ENCODE results near the gene SVOP.
"Not testable (repeated sequence)": the region's sequence is repeated elsewhere in the genome, so short reads cannot be mapped to it uniquely, and the experiment has no call there.

The SVOP gene

DNA sequence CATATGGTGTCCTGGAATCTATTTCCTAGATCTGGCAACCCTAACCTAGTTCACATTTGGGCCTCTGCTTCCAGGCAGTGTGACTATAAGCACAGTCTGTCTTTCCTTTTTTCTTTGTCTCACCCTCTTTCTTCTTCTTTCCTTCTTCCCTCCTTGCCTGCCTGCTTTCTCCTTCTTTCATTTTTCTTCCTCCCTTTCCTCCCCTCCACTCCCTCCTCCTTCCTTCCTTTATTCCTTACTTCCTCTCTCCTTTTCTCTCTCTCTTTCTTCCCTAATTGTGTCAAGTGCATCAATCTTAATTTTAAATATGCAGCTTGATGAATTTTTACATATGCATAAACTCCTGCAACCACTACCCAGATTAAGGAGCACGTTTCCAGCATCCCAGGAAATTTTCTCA lies 145.6 kb downstream of the SVOP start:
- DNase-seq (ENCODE audit: low read depth) = no peak
- no peak overlapping the region for H3K4me3 ChIP-seq (ENCODE audit: low read length)
- TF ChIP-seq, protein P1, sequence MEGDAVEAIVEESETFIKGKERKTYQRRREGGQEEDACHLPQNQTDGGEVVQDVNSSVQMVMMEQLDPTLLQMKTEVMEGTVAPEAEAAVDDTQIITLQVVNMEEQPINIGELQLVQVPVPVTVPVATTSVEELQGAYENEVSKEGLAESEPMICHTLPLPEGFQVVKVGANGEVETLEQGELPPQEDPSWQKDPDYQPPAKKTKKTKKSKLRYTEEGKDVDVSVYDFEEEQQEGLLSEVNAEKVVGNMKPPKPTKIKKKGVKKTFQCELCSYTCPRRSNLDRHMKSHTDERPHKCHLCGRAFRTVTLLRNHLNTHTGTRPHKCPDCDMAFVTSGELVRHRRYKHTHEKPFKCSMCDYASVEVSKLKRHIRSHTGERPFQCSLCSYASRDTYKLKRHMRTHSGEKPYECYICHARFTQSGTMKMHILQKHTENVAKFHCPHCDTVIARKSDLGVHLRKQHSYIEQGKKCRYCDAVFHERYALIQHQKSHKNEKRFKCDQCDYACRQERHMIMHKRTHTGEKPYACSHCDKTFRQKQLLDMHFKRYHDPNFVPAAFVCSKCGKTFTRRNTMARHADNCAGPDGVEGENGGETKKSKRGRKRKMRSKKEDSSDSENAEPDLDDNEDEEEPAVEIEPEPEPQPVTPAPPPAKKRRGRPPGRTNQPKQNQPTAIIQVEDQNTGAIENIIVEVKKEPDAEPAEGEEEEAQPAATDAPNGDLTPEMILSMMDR (conservative IDR thresholded peaks at IDR 0.05; ENCODE audit: low read length) = no peak

DNA sequence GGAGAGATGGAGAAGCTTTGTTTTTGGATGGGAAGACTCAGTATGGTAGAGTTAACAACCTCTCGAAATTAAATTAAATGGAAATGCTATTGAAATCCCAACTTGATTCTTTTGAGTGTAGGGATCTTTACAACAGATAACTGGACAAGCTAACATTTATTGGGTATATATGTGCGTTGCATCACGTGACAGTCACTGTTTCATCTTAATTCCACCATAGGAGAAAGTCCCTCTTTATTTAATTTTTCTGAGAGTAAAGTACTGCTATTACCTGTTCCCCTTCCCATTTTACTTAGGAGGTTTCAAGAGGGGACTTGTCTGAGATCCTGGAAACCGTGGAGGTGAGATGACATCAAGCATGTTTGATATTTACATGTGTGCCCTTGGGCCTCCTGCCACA lies 152.1 kb downstream of the SVOP start:
- TF ChIP-seq, protein P1 (conservative IDR thresholded peaks at IDR 0.05; ENCODE audit: low read length) = no peak
- no peak for DNase-seq (ENCODE audit: low read depth)
- H3K4me3 ChIP-seq (ENCODE audit: low read length) = no peak overlapping the region

DNA sequence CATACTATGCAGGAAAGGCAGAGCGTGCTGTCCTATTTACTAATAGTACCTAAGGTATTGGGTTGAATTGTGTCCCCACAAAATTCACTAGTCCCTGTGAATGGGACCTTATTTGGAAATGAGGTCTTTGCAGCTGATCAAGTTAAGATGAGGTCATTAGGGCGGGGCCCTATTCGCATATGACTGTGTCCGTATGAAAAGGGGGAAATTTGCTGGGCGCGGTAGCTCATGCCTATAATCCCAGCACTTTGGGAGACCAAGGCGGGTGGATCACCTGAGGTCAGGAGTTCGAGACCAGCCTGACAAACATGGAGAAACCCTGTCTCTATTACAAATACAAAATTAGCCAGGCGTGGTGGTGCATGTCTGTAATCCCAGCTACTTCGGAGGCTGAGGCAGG lies 154.8 kb downstream of the SVOP start:
- not testable (repeated sequence) for DNase-seq (ENCODE audit: low read depth)

DNA sequence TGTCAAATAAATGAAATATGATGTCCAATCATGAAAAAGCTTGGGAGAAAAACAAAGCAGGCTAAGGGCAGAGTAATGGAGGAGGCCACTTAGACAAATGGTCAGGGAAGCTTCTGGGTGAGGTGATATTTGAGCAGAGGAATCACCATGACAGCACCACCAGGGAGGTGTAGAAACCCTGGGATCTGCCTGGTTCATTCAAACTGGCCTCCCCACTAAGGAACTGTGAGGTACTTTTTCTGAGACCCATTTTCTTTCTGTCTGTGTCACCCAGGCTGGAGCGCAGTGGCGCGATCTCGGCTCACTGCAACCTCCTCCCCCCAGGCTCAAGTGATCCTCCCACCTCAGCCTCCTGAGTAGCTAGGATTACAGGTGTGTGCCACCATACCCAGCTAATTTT lies 155.7 kb downstream of the SVOP start:
- no peak overlapping the region for H3K4me3 ChIP-seq (ENCODE audit: low read length)
- DNase-seq (ENCODE audit: low read depth) = no peak
- TF ChIP-seq, protein P1 (conservative IDR thresholded peaks at IDR 0.05; ENCODE audit: low read length) = no peak

More for the DNA sequence above, 154.8 kb downstream of the SVOP start:
- H3K4me3 ChIP-seq (ENCODE audit: low read length) = not testable (repeated sequence)

DNA sequence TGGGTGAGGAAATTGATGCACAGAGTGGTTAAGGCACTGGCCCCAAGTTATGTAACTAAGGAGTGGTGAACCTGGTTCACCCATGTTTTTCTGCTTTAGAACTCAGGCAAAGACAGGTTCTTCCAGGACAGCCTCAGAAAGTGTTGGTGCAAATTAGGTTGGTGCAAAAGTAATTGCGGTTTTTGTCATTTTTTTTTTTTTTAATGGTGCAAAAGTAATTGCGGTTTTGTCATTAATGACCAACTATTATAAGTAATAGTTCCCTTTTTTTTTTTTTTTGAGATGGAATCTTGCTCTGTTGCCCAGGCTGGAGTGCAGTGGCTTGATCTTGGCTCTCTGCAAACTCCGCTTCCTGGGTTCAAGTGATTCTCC lies 158.3 kb downstream of the SVOP start:
- H3K4me3 ChIP-seq (ENCODE audit: low read length) = no peak overlapping the region
- no peak for DNase-seq (ENCODE audit: low read depth)
- TF ChIP-seq, protein P1 (conservative IDR thresholded peaks at IDR 0.05; ENCODE audit: low read length) = no peak

DNA sequence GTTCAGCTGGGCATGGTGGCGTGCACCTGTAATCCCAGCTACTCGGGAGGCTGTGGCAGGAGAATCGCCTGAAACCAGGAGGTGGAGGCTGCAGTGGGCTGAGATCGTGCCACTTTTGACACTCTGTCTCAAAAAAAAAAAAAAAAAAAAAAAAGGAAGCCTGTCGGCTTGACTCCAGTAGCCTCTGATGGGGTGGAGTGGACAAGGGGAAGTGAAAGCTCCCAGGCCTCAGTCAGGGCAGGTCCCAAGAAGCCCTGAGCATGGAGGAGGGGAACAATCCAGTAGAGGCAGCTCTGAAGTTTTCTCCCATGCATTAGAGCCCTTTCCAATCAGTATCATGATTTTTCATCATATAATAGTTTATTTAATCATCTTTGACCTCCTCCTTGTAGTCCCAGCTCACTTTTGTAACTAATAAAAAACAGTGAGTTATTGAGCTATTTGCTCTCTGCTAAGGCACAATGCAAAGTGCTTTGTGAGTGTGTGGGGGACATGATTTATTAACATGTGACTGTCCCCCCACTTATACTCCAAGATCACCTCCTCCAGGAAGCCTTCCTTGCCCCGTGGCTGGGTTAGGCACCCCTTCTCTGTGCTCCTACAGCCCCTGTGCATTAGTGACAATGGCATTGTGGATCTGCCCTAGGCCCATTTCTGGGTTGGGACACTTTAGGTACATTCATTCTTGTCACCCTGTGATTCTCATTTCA lies 158.8 kb downstream of the SVOP start:
- H3K4me3 ChIP-seq (ENCODE audit: low read length) = no peak overlapping the region
- TF ChIP-seq, protein P1 (conservative IDR thresholded peaks at IDR 0.05; ENCODE audit: low read length) = no peak
- no peak for DNase-seq (ENCODE audit: low read depth)

DNA sequence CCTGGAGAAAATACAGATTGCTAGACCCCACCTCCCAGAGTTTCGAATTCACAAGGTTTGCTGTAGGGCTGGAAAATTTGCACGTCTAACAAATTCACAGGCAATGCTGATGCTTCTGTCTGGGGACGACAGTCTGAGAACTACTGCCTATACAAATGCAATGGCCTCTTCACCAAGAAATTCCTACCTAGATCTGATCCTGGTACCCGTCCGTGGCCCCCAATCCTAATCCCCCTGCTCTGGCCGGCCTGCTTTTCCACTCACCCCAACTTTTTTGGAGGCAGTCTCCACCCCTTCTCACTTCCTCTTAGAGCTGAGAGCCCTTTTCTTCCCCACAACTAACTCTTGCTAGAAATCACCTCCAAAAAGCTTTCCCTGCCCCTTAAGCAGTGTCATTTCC lies 160.4 kb downstream of the SVOP start:
- H3K4me3 ChIP-seq (ENCODE audit: low read length) = no peak overlapping the region
- DNase-seq (ENCODE audit: low read depth) = no peak
- TF ChIP-seq, protein P1 (conservative IDR thresholded peaks at IDR 0.05; ENCODE audit: low read length) = no peak

DNA sequence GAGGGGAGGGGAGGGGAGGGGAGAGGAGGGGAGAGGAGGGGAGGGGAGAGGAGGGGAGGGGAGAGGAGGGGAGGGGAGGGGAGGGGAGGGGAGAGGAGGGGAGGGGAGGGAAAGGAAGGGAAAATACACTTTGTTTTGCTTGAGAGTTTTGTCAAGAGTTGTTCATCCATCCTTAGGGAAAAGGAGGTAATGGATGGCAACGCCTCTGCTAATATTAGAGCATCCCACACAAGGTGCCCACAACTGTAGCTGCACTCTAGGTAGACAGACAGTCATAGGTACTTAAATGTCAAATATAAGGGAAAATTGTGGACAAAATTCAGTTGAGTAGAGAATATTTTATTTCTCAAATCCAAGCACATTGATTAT lies 161.0 kb downstream of the SVOP start:
- H3K4me3 ChIP-seq (ENCODE audit: low read length) = no peak overlapping the region
- TF ChIP-seq, protein P1 (conservative IDR thresholded peaks at IDR 0.05; ENCODE audit: low read length) = no peak
- DNase-seq (ENCODE audit: low read depth) = no peak

DNA sequence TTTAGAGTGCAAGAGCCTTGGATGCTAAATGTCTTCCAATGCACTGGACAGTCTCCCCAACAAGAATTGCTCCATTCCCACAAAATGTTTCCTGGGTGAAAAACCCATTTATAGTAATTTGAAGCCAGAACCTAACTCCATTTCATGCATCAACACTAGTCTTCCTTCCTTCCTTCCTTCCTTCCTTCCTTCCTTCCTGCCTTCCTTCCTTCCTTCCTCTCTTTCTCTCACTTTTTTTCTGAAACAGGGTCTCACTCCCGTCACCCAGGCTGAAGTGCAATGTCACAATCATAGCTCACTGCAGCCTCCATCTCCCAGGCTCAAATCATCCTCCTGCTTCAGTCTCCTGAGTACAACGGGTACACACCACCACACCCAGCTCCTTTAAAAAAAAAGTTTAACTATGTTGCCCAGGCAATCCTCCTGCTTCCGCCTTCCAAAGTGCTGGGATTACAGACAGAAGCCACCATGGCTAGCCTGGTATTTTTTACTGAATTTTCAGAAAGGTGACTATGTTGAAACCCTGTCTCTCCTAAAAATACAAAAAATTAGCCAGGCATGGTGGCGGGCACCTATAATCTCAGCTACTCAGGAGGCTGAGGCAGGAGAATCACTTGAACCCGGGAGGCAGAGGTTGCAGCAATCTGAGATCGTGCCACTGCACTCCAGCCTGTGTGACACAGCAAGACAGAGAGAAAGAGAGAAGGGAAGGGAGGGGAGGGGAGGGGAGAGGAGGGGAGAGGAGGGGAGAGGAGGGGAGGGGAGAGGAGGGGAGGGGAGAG lies 161.5 kb downstream of the SVOP start:
- not testable (repeated sequence) for DNase-seq (ENCODE audit: low read depth); H3K4me3 ChIP-seq (ENCODE audit: low read length)
